WTC11 (cell line): ENCODE data around the gene ZC3H8. TPM values are rescaled to one million over a fixed set of nuclear protein-coding genes. Genes with fewer than 3 reads are reported as not detected.

Source experiments
- ATAC-seq: fragments of 200-7000 bp; cut with Tn5 transposase; 2 replicates; pipeline ENCODE4 v1.10.0; 2021; ENCODE audit warnings: mild to moderate bottlenecking, moderate library complexity
- CTCF ChIA-PET: fragments of 300-600 bp; sonication (Branson Sonifier 250); formaldehyde crosslinking; loops from one replicate; lab custom pipeline; 2021; ENCODE audit warnings: antibody characterized with exemption; lab: Charles Lee
- POLR2A ChIA-PET: fragments of 350-600 bp; sonication (Branson Sonifier 250); formaldehyde crosslinking; loops from one replicate; lab custom pipeline; 2021; ENCODE audit warnings: antibody characterized with exemption; lab: Charles Lee
- DNase-seq: peaks from one replicate; pipeline ENCODE4 v3.0.0; 2021; ENCODE audit warnings: low spot score
- H3K27ac Mint-ChIP-seq: 2 replicates; pipeline ENCODE4 v1.8.0; 2021; ENCODE audit warnings: mixed read lengths
- H3K27me3 Mint-ChIP-seq: 2 replicates; pipeline ENCODE4 v1.8.0; 2021; ENCODE audit warnings: low read depth, mild to moderate bottlenecking, moderate library complexity, mixed read lengths
- H3K36me3 Mint-ChIP-seq: 2 replicates; pipeline ENCODE4 v1.8.0; 2021; ENCODE audit warnings: mixed read lengths
- H3K4me1 Mint-ChIP-seq: 2 replicates; pipeline ENCODE4 v1.8.0; 2022; ENCODE audit warnings: mixed read lengths
- H3K4me3 Mint-ChIP-seq: 2 replicates; pipeline ENCODE4 v1.8.0; 2021; ENCODE audit warnings: mild to moderate bottlenecking, moderate library complexity, mixed read lengths
- H3K9me3 Mint-ChIP-seq: 2 replicates; pipeline ENCODE4 v1.8.0; 2021; ENCODE audit warnings: mixed read lengths
- ATF1 ChIP-seq: sonication (generic); formaldehyde crosslinking; IDR thresholded peaks from 2 replicates; pipeline ENCODE4 v1.8.1; 2023; ENCODE audit warnings: mild to moderate bottlenecking, moderate library complexity, missing genetic modification reagents
- E2F4 ChIP-seq: sonication (generic); formaldehyde crosslinking; IDR thresholded peaks from 2 replicates; pipeline ENCODE4 v1.8.1; 2022; ENCODE audit warnings: low read depth, mild to moderate bottlenecking, moderate library complexity, missing genetic modification reagents, borderline replicate concordance
- ELF4 ChIP-seq: sonication (generic); formaldehyde crosslinking; IDR thresholded peaks from 2 replicates; pipeline ENCODE4 v1.8.1; 2022; ENCODE audit warnings: low read depth, mild to moderate bottlenecking, moderate library complexity, missing genetic modification reagents
- EMX1 ChIP-seq: fragments of 250-450 bp; sonication (Bioruptor Pico); IDR thresholded peaks from 2 replicates; pipeline ENCODE4 v1.8.0; 2021; ENCODE audit warnings: mild to moderate bottlenecking
- ETV6 ChIP-seq: sonication (generic); formaldehyde crosslinking; IDR thresholded peaks from 2 replicates; pipeline ENCODE4 v1.8.1; 2022; ENCODE audit warnings: mild to moderate bottlenecking, missing genetic modification reagents
- GABPB1 ChIP-seq: sonication (generic); formaldehyde crosslinking; IDR thresholded peaks from 2 replicates; pipeline ENCODE4 v1.8.1; 2023; ENCODE audit warnings: mild to moderate bottlenecking, missing genetic modification reagents
- HMGA2 ChIP-seq: fragments of 250-450 bp; sonication (Bioruptor Pico); IDR thresholded peaks from 2 replicates; pipeline ENCODE4 v1.4.0; 2021; ENCODE audit warnings: mild to moderate bottlenecking, moderate library complexity
- IRF2 ChIP-seq: sonication (generic); formaldehyde crosslinking; IDR thresholded peaks from 2 replicates; pipeline ENCODE4 v1.8.0; 2022; ENCODE audit warnings: low read depth, missing genetic modification reagents, borderline replicate concordance
- JUN ChIP-seq: sonication (generic); formaldehyde crosslinking; IDR thresholded peaks from 2 replicates; pipeline ENCODE4 v1.8.0; 2023; ENCODE audit warnings: mild to moderate bottlenecking, missing genetic modification reagents
- MXD4 ChIP-seq: fragments of 250-450 bp; sonication (Bioruptor Pico); IDR thresholded peaks from 2 replicates; pipeline ENCODE4 v1.8.0; 2021; ENCODE audit warnings: mild to moderate bottlenecking, moderate library complexity, borderline replicate concordance
- MYBL2 ChIP-seq: sonication (generic); formaldehyde crosslinking; IDR thresholded peaks from 2 replicates; pipeline ENCODE4 v1.8.1; 2023; ENCODE audit warnings: mild to moderate bottlenecking, moderate library complexity, missing genetic modification reagents
- NFE2L1 ChIP-seq: sonication (generic); formaldehyde crosslinking; IDR thresholded peaks from 2 replicates; pipeline ENCODE4 v1.8.1; 2023; ENCODE audit warnings: missing genetic modification reagents
- NFYB ChIP-seq: sonication (generic); formaldehyde crosslinking; conservative IDR thresholded peaks from 2 replicates; pipeline ENCODE4 v1.8.0; 2022; ENCODE audit warnings: low read depth, missing genetic modification reagents
- NR2C2 ChIP-seq: sonication (generic); formaldehyde crosslinking; IDR thresholded peaks from 2 replicates; pipeline ENCODE4 v1.8.0; 2022; ENCODE audit warnings: mild to moderate bottlenecking, missing genetic modification reagents
- NR3C1 ChIP-seq: sonication (generic); formaldehyde crosslinking; conservative IDR thresholded peaks from 2 replicates; pipeline ENCODE4 v1.8.1; 2023; ENCODE audit warnings: low read depth, mild to moderate bottlenecking, missing genetic modification reagents
- PREB ChIP-seq: sonication (generic); formaldehyde crosslinking; IDR thresholded peaks from 2 replicates; pipeline ENCODE4 v1.8.1; 2022; ENCODE audit warnings: mild to moderate bottlenecking, missing genetic modification reagents, moderate library complexity, borderline replicate concordance
- RORB ChIP-seq: fragments of 250-450 bp; sonication (Bioruptor Pico); IDR thresholded peaks from 2 replicates; pipeline ENCODE4 v1.9.0; 2021; ENCODE audit warnings: mild to moderate bottlenecking
- TEAD1 ChIP-seq: sonication (generic); formaldehyde crosslinking; IDR thresholded peaks from 2 replicates; pipeline ENCODE4 v1.8.0; 2022; ENCODE audit warnings: mild to moderate bottlenecking, missing genetic modification reagents
- ZNF281 ChIP-seq: sonication (generic); formaldehyde crosslinking; IDR thresholded peaks from 2 replicates; pipeline ENCODE4 v1.8.0; 2023; ENCODE audit warnings: mild to moderate bottlenecking, missing genetic modification reagents
- ZNF317 ChIP-seq: sonication (generic); formaldehyde crosslinking; IDR thresholded peaks from 2 replicates; pipeline ENCODE4 v1.8.1; 2023; ENCODE audit warnings: low read depth, mild to moderate bottlenecking, moderate library complexity, missing genetic modification reagents, borderline replicate concordance
- ZSCAN18 ChIP-seq: fragments of 250-450 bp; sonication (Bioruptor Pico); IDR thresholded peaks from 2 replicates; pipeline ENCODE4 v2.1.2; 2022; ENCODE audit warnings: mild to moderate bottlenecking, moderate library complexity
- total RNA-seq: library from RNA; stranded (reverse); gene quantifications from 3 replicates; pipeline ENCODE4 v1.2.3, GENCODE V29; 2021

The ZC3H8 gene
- total RNA-seq, 1 experiment from 2014 or later: 5.7 TPM

- Mint-ChIP-seq H3K4me3 (no peak overlapping the region), H3K27me3 (no peaks in the 10 kb centered on the region), H3K27ac (no peak overlapping the region), H3K4me1 (no peaks in the 10 kb centered on the region)
- CTCF ChIA-PET: no interaction called here
- no peak for ATAC-seq
- POLR2A ChIA-PET: no interaction called here
- TF ChIP-seq GABPB1 (no peak), ZNF317 (CRISPR knock-in tag) (no peak)
- TF ChIP-seq, all 79 proteins: peak for 0
- Mint-ChIP-seq H3K9me3 (no peaks in the 10 kb centered on the region), H3K36me3 (no peaks in the 10 kb centered on the region)
- no peak for DNase-seq
These were observed 15.0 kb downstream of the ZC3H8 start for GRCh38 chr2:112239862-112240261.

GRCh38 chr2:112230371-112230770 is 24.5 kb downstream of the ZC3H8 start:
- ATAC-seq (no peak), DNase-seq (no peak)
- no peaks in the 10 kb centered on the region for H3K4me1 Mint-ChIP-seq
- H3K4me3 Mint-ChIP-seq: no peak overlapping the region
- CTCF ChIA-PET: no interaction called here
- H3K36me3 Mint-ChIP-seq: no peaks in the 10 kb centered on the region
- TF ChIP-seq ELF4 (CRISPR knock-in tag) (no peak), EMX1 (no peak), HMGA2 (no peak), NFE2L1 (CRISPR knock-in tag) (no peak), TEAD1 (CRISPR knock-in tag) (no peak)
- H3K27ac Mint-ChIP-seq: no peak overlapping the region
- no peaks in the 10 kb centered on the region for H3K27me3 Mint-ChIP-seq
- POLR2A ChIA-PET: no interaction called here
- no peaks in the 10 kb centered on the region for H3K9me3 Mint-ChIP-seq

GRCh38 chr2:112229348-112229747 is 25.5 kb downstream of the ZC3H8 start:
- Mint-ChIP-seq H3K27ac (no peak overlapping the region), H3K9me3 (no peaks in the 10 kb centered on the region)
- no peak for DNase-seq
- TF ChIP-seq MYBL2 (CRISPR knock-in tag) (no peak), RORB (CRISPR knock-in tag) (no peak), IRF2 (CRISPR knock-in tag) (no peak), NFYB (CRISPR knock-in tag) (no peak), ELF4 (CRISPR knock-in tag) (no peak), ATF1 (CRISPR knock-in tag) (no peak), HMGA2 (no peak), NR3C1 (CRISPR knock-in tag) (no peak), MXD4 (CRISPR knock-in tag) (no peak), GABPB1 (no peak), PREB (CRISPR knock-in tag) (no peak), ZNF281 (no peak), JUN (CRISPR knock-in tag) (no peak), ETV6 (CRISPR knock-in tag) (no peak), E2F4 (no peak), ZSCAN18 (no peak), NR2C2 (CRISPR knock-in tag) (no peak)
- TF ChIP-seq, all 79 proteins: peak for 0
- CTCF ChIA-PET: no interaction called here
- no peak for ATAC-seq
- no peaks in the 10 kb centered on the region for H3K4me1 Mint-ChIP-seq
- no peak overlapping the region for H3K4me3 Mint-ChIP-seq
- POLR2A ChIA-PET: no interaction called here
- no peaks in the 10 kb centered on the region for H3K36me3 Mint-ChIP-seq
- H3K27me3 Mint-ChIP-seq: no peaks in the 10 kb centered on the region
